NCI-H446 (cell line): Measurements from ENCODE around the gene ADAMTS14.
A peak's percentile ranks its signal among the peaks of the same experiment; 100 is the strongest.
"Not testable (repeated sequence)": the region's sequence is repeated elsewhere in the genome, so short reads cannot be mapped to it uniquely, and the experiment has no call there.

Source experiments
- DNase-seq, 2 experiments: peaks; one replicate each; lab custom pipeline; 2025; lab: John Stamatoyannopoulos, UW

Gene ADAMTS14, protein sequence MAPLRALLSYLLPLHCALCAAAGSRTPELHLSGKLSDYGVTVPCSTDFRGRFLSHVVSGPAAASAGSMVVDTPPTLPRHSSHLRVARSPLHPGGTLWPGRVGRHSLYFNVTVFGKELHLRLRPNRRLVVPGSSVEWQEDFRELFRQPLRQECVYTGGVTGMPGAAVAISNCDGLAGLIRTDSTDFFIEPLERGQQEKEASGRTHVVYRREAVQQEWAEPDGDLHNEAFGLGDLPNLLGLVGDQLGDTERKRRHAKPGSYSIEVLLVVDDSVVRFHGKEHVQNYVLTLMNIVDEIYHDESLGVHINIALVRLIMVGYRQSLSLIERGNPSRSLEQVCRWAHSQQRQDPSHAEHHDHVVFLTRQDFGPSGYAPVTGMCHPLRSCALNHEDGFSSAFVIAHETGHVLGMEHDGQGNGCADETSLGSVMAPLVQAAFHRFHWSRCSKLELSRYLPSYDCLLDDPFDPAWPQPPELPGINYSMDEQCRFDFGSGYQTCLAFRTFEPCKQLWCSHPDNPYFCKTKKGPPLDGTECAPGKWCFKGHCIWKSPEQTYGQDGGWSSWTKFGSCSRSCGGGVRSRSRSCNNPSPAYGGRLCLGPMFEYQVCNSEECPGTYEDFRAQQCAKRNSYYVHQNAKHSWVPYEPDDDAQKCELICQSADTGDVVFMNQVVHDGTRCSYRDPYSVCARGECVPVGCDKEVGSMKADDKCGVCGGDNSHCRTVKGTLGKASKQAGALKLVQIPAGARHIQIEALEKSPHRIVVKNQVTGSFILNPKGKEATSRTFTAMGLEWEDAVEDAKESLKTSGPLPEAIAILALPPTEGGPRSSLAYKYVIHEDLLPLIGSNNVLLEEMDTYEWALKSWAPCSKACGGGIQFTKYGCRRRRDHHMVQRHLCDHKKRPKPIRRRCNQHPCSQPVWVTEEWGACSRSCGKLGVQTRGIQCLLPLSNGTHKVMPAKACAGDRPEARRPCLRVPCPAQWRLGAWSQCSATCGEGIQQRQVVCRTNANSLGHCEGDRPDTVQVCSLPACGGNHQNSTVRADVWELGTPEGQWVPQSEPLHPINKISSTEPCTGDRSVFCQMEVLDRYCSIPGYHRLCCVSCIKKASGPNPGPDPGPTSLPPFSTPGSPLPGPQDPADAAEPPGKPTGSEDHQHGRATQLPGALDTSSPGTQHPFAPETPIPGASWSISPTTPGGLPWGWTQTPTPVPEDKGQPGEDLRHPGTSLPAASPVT

DNA sequence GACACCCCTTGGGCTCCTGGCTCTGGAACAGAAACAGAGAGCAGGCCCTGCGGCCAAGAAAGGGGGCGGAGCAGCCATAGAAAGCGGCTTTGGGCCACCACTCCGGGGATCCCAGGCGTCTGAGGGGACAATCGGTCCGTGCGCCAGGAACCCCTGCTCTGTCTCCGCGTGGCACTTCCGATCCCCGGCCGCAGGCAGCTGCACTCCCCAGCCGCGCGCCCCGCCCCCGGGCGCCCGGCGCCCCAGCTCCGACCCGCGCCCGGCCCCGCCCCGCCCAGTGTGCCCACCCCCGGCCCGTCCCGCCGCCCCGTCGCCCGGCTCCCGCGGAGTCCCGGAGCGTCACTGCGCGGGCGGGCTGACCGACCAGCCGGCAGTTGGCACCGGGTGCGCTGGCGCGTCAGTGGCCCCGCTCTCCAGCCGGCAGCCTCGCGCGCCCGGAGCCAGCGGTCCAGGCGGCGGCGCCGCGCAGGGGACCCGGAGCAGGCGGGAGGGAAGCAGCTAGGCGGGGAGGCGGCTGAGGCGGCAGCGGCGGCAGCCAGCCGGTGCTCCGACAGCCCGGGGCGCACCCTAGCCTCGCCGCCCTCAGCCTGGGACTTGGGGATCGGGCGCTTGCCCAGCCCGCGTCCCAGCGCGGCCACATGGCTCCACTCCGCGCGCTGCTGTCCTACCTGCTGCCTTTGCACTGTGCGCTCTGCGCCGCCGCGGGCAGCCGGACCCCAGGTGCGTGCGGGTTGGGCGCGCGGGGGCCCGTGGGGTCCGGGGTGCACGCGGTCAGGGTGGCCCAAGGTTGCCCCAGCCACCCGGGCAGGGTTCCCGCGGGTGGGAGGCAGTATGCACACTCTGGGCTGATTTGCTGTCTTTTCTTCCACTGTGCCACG lies at the start of gene ADAMTS14:
TSS of gene ADAMTS14 (plus strand) at position 342 of the 878 bp plus-strand sequence. CDS start at position 639, 297 bp downstream.
- DNase-seq = peak in 1 of 2 experiments; percentile 38

DNA sequence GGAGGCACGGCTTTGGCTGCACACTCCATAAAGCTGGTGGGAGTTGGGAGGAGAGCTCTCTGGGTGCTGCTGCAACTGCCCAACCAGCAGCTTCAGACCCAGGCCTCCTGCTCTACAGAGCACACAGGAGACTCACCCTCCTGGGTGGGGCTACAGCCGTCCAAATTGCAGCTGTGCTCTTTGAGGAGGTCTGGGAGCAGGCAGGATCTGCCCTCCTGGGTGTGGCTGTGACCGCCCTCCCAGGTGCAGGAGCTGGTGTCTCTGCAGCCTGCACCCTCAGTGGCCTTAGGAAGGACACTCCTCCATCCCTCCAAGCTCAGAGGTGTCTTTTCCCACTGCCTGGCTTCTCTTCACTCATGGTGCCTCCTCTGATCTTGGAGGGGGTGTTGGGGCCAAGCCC lies 49.8 kb upstream of the ADAMTS14 start:
- no peak for DNase-seq

- no peak for DNase-seq
These were observed 49.1 kb upstream of the ADAMTS14 start for GRCh38 chr10:70622981-70623844.

GRCh38 chr10:70626056-70626455 lies 46.2 kb upstream of the ADAMTS14 start:
- no peak for DNase-seq

DNA sequence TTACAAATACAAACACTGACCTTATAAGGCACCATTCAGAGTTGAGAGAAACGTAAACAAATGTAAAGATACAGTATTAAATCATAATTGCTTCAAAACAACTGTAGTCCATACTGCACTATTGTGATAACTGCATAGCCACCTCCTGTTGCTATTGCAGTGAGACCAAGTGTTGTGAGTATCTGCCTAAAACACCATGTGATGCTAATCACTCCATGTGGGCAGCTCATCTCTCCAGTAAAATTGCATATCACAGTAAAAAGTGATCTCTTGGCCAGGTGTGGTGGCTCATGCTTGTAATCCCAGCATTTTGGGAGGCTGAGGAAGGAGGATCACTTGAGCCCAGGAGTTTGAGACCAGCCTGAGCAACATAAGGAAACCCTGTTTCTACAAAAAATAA lies 43.0 kb upstream of the ADAMTS14 start:
- DNase-seq = no peak

DNA sequence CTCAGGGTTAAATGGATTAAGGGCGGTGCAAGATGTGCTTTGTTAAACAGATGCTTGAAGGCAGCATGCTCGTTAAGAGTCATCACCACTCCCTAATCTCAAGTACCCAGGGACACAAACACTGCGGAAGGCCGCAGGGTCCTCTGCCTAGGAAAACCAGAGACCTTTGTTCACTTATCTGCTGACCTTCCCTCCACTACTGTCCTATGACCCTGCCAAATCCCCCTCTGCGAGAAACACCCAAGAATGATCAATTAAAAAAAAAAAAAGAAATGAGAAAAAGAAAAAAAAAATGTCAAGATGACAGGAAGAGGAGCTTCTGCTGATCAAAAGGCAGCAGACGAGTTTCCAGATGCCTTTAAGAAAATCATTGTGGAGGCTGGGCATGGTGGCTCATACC lies 40.6 kb upstream of the ADAMTS14 start:
- not testable (repeated sequence) for DNase-seq

- no peak for DNase-seq
These were observed 38.3 kb upstream of the ADAMTS14 start for GRCh38 chr10:70634011-70634410.

DNA sequence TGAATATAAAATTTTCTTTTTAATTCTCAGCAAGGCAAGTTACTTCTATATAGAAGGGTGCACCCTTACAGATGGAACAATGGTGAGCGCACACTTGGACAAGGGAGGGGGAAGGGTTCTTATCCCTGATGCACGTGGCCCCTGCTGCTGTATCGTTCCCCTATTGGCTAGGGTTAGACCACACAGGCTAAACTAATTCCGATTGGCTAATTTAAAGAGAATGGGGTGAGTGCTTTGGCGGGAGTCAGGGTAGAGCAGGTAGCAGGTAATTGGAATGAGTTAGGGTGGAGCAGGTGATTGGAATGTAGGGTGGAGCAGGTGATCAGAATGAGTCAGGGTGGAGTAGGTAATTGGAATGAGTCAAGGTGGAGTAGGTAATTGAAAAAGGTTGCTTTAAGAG lies 37.8 kb upstream of the ADAMTS14 start:
- not testable (repeated sequence) for DNase-seq

- DNase-seq = not testable (repeated sequence)
These were observed 32.5 kb upstream of the ADAMTS14 start for GRCh38 chr10:70639640-70640383.

DNA sequence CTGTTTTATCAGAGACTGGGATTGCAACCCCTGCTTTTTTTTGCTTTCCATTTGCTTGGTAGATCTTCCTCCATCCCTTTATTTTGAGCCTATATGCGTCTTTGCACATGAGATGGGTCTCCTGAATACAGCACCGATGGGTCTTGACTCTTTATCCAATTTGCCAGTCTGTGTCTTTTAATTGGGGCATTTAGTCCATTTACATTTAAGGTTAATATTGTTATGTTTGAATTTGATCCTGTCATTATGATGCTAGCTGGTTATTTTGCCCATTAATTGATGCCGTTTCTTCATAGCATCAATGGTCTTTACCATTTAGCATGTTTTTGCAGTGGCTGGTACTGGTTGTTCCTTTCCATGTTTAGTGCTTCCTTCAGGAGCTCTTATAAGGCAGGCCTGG lies 29.0 kb upstream of the ADAMTS14 start:
- not testable (repeated sequence) for DNase-seq

DNA sequence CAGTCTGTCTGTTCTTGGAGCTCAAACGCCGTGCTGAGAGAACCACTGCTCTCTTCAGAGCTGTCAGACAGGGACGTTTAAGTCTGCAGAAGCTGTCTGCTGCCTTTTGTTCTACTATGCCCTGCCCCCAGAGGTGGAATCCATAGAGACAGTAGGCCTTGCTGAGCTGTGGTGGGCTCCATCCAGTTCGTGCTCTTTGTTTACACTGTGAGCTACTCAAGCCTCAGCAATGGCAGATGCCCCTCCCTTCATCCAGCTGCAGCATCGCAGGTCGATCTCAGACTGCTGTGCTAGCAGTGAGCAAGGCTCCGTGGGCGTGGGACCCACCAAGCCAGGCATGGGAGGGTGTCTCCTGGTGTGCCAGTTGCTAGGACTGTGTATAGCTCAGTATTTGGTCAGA lies 27.3 kb upstream of the ADAMTS14 start:
- not testable (repeated sequence) for DNase-seq

DNA sequence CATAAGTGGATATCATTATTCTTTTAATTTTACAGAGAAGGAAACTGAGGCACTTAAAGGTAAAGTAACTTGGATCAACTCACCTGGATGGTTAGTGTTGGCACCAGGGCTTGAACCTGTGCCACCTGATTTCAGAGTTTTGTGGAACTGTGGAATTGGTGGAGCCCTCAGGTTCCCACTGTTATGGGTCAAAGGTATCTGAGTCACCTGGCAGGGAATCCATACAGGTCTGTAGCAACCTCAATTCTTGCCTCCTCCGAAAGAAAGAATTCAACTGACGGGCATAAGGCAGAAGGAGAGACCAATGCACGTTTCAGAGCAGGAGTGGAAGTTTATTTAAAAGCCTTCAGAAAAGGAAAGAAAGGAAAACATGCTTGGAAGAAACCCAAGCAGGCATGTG lies 25.2 kb upstream of the ADAMTS14 start:
- DNase-seq = no peak

DNA sequence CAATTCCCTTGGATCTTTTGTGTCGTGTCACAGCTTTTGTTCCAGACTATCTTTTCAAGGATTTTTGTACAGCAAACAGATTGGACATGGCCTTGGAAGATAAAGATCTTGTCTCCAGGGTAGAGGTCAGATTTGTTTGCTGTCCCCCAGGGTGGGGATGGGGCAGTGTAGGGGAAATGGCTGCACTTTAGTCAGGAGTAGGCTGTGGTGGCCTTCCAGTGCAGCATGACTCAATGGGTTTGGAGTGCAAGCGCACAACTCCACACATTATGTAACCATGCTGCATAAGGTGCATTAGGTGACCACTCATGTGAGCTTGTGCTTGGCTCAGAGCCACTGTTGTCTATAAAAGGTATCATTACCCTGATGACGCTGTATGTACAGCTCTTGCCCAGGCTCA lies 23.9 kb upstream of the ADAMTS14 start:
- DNase-seq = no peak

DNA sequence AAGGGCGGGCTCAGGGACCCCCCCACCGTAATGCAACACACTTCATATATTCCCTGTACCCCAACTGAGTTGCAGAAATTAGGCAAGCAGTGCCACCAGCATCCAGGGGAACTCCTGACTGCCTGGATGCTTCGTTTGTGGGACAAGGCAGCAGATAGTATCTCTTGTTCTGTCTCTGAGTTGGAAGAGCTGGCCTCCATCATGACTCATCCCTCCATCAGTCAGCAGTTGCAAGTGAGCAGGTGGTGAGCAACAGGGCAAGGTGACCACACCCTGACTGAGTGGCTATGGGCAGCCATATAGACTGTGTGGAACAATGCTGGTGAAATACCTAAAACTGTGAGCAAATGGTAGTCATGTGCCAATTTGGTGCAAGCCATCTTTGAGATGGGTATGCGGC lies 22.8 kb upstream of the ADAMTS14 start:
- no peak for DNase-seq

DNA sequence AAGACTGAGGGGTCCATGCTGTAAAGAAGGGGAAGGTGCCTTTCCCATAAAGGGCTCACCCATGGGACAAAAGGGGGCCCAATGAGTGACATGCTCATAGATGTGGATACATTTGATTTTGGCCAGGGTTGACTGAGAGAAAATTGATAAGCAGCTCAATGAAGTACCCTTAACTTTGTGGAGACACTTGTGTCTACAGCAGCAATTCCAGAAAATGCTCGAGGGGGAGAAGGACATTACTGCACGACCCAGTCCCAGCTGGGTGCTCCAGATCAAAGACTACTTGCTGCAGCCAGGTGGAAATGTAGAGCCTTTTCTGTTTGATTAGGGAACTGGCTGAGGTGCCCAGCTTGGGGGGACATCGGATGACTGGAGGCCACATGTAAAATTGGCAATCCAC lies 22.2 kb upstream of the ADAMTS14 start:
- DNase-seq = no peak

GRCh38 chr10:70650718-70651117 lies 21.6 kb upstream of the ADAMTS14 start:
- DNase-seq = no peak

GRCh38 chr10:70651661-70652060 lies 20.6 kb upstream of the ADAMTS14 start:
- DNase-seq = no peak

- peak; percentile 53 to 76 for DNase-seq
These were observed 19.3 kb upstream of the ADAMTS14 start for GRCh38 chr10:70652761-70653657.
